Measurements from ENCODE around the gene PDE6D. TPM values are rescaled to one million over a fixed set of nuclear protein-coding genes. Genes with fewer than 3 reads are reported as not detected.
A peak's percentile ranks its signal among the peaks of the same experiment; 100 is the strongest.

PDE6D gene
- total and polyA plus RNA-seq, 2 of the 13 experiments (the other 11 are each of a cell fraction or from before 2014, with no cell fraction given), result 14.1 to 23.2 TPM

- no peak for TF ChIP-seq ZBTB7B (CRISPR knock-in tag; IDR thresholded peaks at IDR 0.05)
- TF ChIP-seq STAG1 (CRISPR knock-in tag; IDR thresholded peaks at IDR 0.05), result no peak
- TF ChIP-seq IKZF4 (CRISPR knock-in tag; IDR thresholded peaks at IDR 0.05; ENCODE audit: borderline replicate concordance, low read depth, not compliant biosample characterization), result no peak
- TF ChIP-seq, protein P1, sequence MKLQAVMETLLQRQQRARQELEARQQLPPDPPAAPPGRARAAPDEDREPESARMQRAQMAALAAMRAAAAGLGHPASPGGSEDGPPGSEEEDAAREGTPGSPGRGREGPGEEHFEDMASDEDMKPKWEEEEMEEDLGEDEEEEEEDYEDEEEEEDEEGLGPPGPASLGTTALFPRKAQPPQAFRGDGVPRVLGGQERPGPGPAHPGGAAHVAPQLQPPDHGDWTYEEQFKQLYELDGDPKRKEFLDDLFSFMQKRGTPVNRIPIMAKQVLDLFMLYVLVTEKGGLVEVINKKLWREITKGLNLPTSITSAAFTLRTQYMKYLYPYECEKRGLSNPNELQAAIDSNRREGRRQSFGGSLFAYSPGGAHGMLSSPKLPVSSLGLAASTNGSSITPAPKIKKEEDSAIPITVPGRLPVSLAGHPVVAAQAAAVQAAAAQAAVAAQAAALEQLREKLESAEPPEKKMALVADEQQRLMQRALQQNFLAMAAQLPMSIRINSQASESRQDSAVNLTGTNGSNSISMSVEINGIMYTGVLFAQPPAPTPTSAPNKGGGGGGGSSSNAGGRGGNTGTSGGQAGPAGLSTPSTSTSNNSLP (IDR thresholded peaks at IDR 0.05; ENCODE audit: low read depth, low read length), result no peak
- TF ChIP-seq HOXA3 (CRISPR knock-in tag; IDR thresholded peaks at IDR 0.05), result no peak; the same call in 1 of the 2 replicates
- TF ChIP-seq NFRKB (IDR thresholded peaks at IDR 0.05), result no peak
- no peak for TF ChIP-seq ONECUT2 (CRISPR knock-in tag; IDR thresholded peaks at IDR 0.05)
- no peak for TF ChIP-seq FLYWCH1 (CRISPR knock-in tag; IDR thresholded peaks at IDR 0.05)
- no peak for TF ChIP-seq SP1 (IDR thresholded peaks at IDR 0.05)
- no peak for TF ChIP-seq SP1 (CRISPR knock-in tag; IDR thresholded peaks at IDR 0.05)
- TF ChIP-seq ATF3 (CRISPR knock-in tag; IDR thresholded peaks at IDR 0.05), result 0 out of 2 replicates have a peak, but pooled peaks have one; percentile 17
- TF ChIP-seq ZNF180 (CRISPR knock-in tag; IDR thresholded peaks at IDR 0.05; ENCODE audit: borderline replicate concordance, low read depth), result no peak
- no peak; the same call in 1 of the 2 replicates for TF ChIP-seq HDAC2 (CRISPR knock-in tag; IDR thresholded peaks at IDR 0.05)
- TF ChIP-seq FOXC1 (CRISPR knock-in tag; IDR thresholded peaks at IDR 0.05; ENCODE audit: borderline replicate concordance), result peak; percentile 44; the same call in 1 of the 2 replicates
- no peak for TF ChIP-seq RBAK (CRISPR knock-in tag; IDR thresholded peaks at IDR 0.05)
- no peak for TF ChIP-seq ZMYM3 (CRISPR knock-in tag; IDR thresholded peaks at IDR 0.05)
- no peak; the same call in 1 of the 2 replicates for TF ChIP-seq ZNF570 (CRISPR knock-in tag; IDR thresholded peaks at IDR 0.05; ENCODE audit: borderline replicate concordance)
- TF ChIP-seq SNAI1 (CRISPR knock-in tag; IDR thresholded peaks at IDR 0.05; ENCODE audit: borderline replicate concordance), result no peak
- 0 out of 2 replicates have a peak, but pooled peaks have one; percentile 60 for TF ChIP-seq ZNF275 (CRISPR knock-in tag; IDR thresholded peaks at IDR 0.05; ENCODE audit: borderline replicate concordance)
- TF ChIP-seq ZNF234 (CRISPR knock-in tag; conservative IDR thresholded peaks at IDR 0.05), result no peak
- no peak; the same call in 1 of the 2 replicates for TF ChIP-seq TSC22D2 (CRISPR knock-in tag; IDR thresholded peaks at IDR 0.05; ENCODE audit: borderline replicate concordance)
- no peak for TF ChIP-seq HINFP (CRISPR knock-in tag; IDR thresholded peaks at IDR 0.05; ENCODE audit: low read depth)
- no peak; the same call in 1 of the 2 replicates for TF ChIP-seq YEATS4 (CRISPR knock-in tag; IDR thresholded peaks at IDR 0.05; ENCODE audit: borderline replicate concordance)
- 0 out of 2 replicates have a peak, but pooled peaks have one; percentile 30 for TF ChIP-seq PPARG (CRISPR knock-in tag; conservative IDR thresholded peaks at IDR 0.05)
- TF ChIP-seq ZNF468 (CRISPR knock-in tag; IDR thresholded peaks at IDR 0.05), result 0 out of 2 replicates have a peak, but pooled peaks have one; percentile 45
- TF ChIP-seq ZNF746 (CRISPR knock-in tag; IDR thresholded peaks at IDR 0.05), result no peak
- no peak; the same call in 1 of the 2 replicates for TF ChIP-seq RXRB (CRISPR knock-in tag; IDR thresholded peaks at IDR 0.05; ENCODE audit: borderline replicate concordance)
Observed at GRCh38 chr2:231708773-231709635, 72.1 kb downstream of the PDE6D start (continued).
